Endothelial cell of umbilical vein (primary cell): ENCODE data around the gene RAB3GAP1. TPM values are rescaled to one million over a fixed set of nuclear protein-coding genes. Genes with fewer than 3 reads are reported as not detected.

ENCODE experiments used
- BruUV-seq: library from RNA; stranded (reverse); fragments of 400-500 nt; replicated peaks from 2 replicates; lab custom pipeline; 2021; lab: Mats Ljungman, UMichigan
- CTCF ChIA-PET: fragments of 300-600, 350-600 bp; sonication (Branson Sonifier 250); formaldehyde crosslinking; loops from one replicate; lab custom pipeline; 2021; ENCODE audit warnings: antibody characterized with exemption, inconsistent platforms; lab: Charles Lee
- POLR2A ChIA-PET: fragments of 300-600, 350-600 bp; sonication (Branson Sonifier 250); formaldehyde crosslinking; loops from one replicate; lab custom pipeline; 2021; ENCODE audit warnings: antibody characterized with exemption, inconsistent platforms; lab: Charles Lee
- DNase-seq: peaks from one replicate; pipeline ENCODE4 v3.0.0-alpha.2; 2011; ENCODE audit warnings: low read depth, low spot score
- FAIRE-seq: peaks from 2 replicates; lab custom pipeline; 2011; peaks lifted over from hg19 to GRCh38; lab: Jason Lieb, UNC
- H2AFZ ChIP-seq: 2 replicates; pipeline ENCODE4 v1.6.0; 2012; ENCODE audit warnings: low read depth, low read length, control low read depth, inconsistent platforms
- H3K27ac ChIP-seq: 2 replicates; pipeline ENCODE4 v1.5.1; 2011; ENCODE audit warnings: low read depth, mild to moderate bottlenecking, control low read depth, low read length, moderate library complexity; ENCODE audit not compliant: insufficient read depth
- H3K27me3 ChIP-seq, 2 experiments: 2 replicates each; pipeline versions ENCODE4 v1.6.0 to v1.6.1; 2011; ENCODE audit warnings: low read length in 2 of 2, mixed read lengths in 1 of 2; ENCODE audit not compliant: control insufficient read depth in 2 of 2, insufficient read depth in 2 of 2
- H3K36me3 ChIP-seq, 2 experiments: 2 replicates in 1 of 2; 3 replicates in 1 of 2; pipeline ENCODE4 v1.5.1; 2011; ENCODE audit warnings: low read length in 2 of 2, mild to moderate bottlenecking in 1 of 2, moderate library complexity in 1 of 2; ENCODE audit not compliant: control insufficient read depth in 2 of 2, insufficient read depth in 2 of 2; ENCODE audit errors: extremely low read depth in 1 of 2
- H3K4me1 ChIP-seq: 3 replicates; pipeline ENCODE4 v1.5.1; 2011; ENCODE audit warnings: mild to moderate bottlenecking, low read length; ENCODE audit not compliant: control insufficient read depth, insufficient read depth; ENCODE audit errors: extremely low read depth
- H3K4me2 ChIP-seq: 2 replicates; pipeline ENCODE4 v1.6.1; 2011; ENCODE audit warnings: low read length, control low read depth, mixed read lengths; ENCODE audit not compliant: insufficient read depth
- H3K4me3 ChIP-seq, 3 experiments: fragments of 200-600 bp in 1 of 3; sonication (generic), shearing (Covaris generic) in 1 of 3; replicated peaks in 1 of 3; 2 replicates each; pipeline ENCODE4 v1.5.1; 2011 to 2016; ENCODE audit warnings: control low read depth in 3 of 3, low read length in 3 of 3, mild to moderate bottlenecking in 2 of 3, inconsistent platforms in 1 of 3, low read depth in 1 of 3, moderate library complexity in 1 of 3; ENCODE audit not compliant: insufficient read depth in 1 of 3
- H3K79me2 ChIP-seq: 2 replicates; pipeline ENCODE4 v1.6.0; 2012; ENCODE audit warnings: low read length, inconsistent platforms; ENCODE audit not compliant: control insufficient read depth, insufficient read depth
- H3K9ac ChIP-seq: replicated peaks from 2 replicates; pipeline ENCODE3; 2011; ENCODE audit warnings: low read length, control low read depth; ENCODE audit not compliant: insufficient read depth; ENCODE audit errors: extremely low read depth
- H3K9me1 ChIP-seq: replicated peaks from 3 replicates; pipeline ENCODE4 v1.6.0; 2011; ENCODE audit warnings: mild to moderate bottlenecking, low read length; ENCODE audit not compliant: control insufficient read depth, insufficient read depth; ENCODE audit errors: extremely low read depth
- H3K9me3 ChIP-seq: replicated peaks from 2 replicates; pipeline ENCODE4 v1.5.1; 2012; ENCODE audit warnings: low read length, inconsistent platforms; ENCODE audit not compliant: control insufficient read depth, insufficient read depth
- H4K20me1 ChIP-seq: replicated peaks from 2 replicates; pipeline ENCODE3; 2011; ENCODE audit warnings: mild to moderate bottlenecking, low read length; ENCODE audit not compliant: control insufficient read depth, insufficient read depth; ENCODE audit errors: extremely low read depth
- CTCF ChIP-seq, 2 donors: IDR thresholded peaks; 1 replicate in 1 of 2; 2 replicates in 1 of 2; pipeline ENCODE4 v1.5.1; 2011; ENCODE audit warnings: low read length in 2 of 2, mild to moderate bottlenecking in 2 of 2, moderate library complexity in 2 of 2, control low read depth in 1 of 2, inconsistent platforms in 1 of 2, low read depth in 1 of 2; ENCODE audit not compliant: insufficient read depth in 1 of 2; ENCODE audit errors: extremely low read depth in 1 of 2
- EZH2 ChIP-seq: IDR thresholded peaks from 2 replicates; pipeline ENCODE4 v1.6.1; 2012; ENCODE audit warnings: borderline replicate concordance, low read depth, mild to moderate bottlenecking, moderate library complexity, low read length, inconsistent platforms; ENCODE audit not compliant: severe bottlenecking
- FOS ChIP-seq: IDR thresholded peaks from 2 replicates; pipeline ENCODE4 v1.6.1; 2011; ENCODE audit warnings: mild to moderate bottlenecking, low read length, moderate library complexity, borderline replicate concordance; ENCODE audit not compliant: insufficient read depth
- GATA2 ChIP-seq: IDR thresholded peaks from 2 replicates; pipeline ENCODE4 v1.7.0; 2011; ENCODE audit warnings: low read depth, mild to moderate bottlenecking, moderate library complexity, mixed read lengths, low read length; ENCODE audit not compliant: insufficient read length, insufficient read depth
- JUN ChIP-seq: IDR thresholded peaks from 2 replicates; pipeline ENCODE4 v1.6.1; 2011; ENCODE audit warnings: borderline replicate concordance, low read depth; ENCODE audit not compliant: insufficient read length, insufficient read depth
- MAX ChIP-seq: IDR thresholded peaks from 2 replicates; pipeline ENCODE4 v1.6.1; 2011; ENCODE audit not compliant: insufficient read depth, insufficient read length
- MYC ChIP-seq: IDR thresholded peaks from one replicate; pipeline ENCODE4 v1.6.1; 2011; ENCODE audit warnings: mild to moderate bottlenecking, low read depth, low read length
- POLR2A ChIP-seq: IDR thresholded peaks from 2 replicates; pipeline ENCODE4 v1.6.1; 2012; ENCODE audit warnings: low read depth, mild to moderate bottlenecking, control low read depth, low read length
- POLR2AphosphoS5 ChIP-seq: IDR thresholded peaks from 2 replicates; pipeline ENCODE4 v1.6.1; 2012; ENCODE audit warnings: low read depth, mild to moderate bottlenecking, control low read depth, low read length, moderate library complexity; ENCODE audit not compliant: insufficient read depth
- dilution Hi-C: fragments of 300-500 bp; cut with MboI; formaldehyde crosslinking; loops from one replicate; pipeline ENCODE4 v1.15.0; 2019; ENCODE audit warnings: low sequenced_read_pairs; ENCODE audit not compliant: extremely low pct_ligation_motif_present
- intact Hi-C: fragments of 100-400 bp; cut with micrococcal nuclease; formaldehyde crosslinking; loops from one replicate; pipeline ENCODE4 v1.10.0; 2022
- polyA plus RNA-seq, 4 experiments: library from polyadenylated mRNA; depleted of rRNA in 3 of 4; stranded (reverse) in 3 of 4; unstranded in 1 of 4; fragments of >200 nt; gene quantifications; 2 replicates each; pipeline versions ENCODE4 v1.2.1 to v1.2.3, GENCODE V29; 2011 to 2012; ENCODE audit warnings: missing spikeins in 1 of 4
- total RNA-seq: library from RNA; stranded (reverse); gene quantifications from 2 replicates; pipeline ENCODE4 v1.2.3, GENCODE V29; 2021

The RAB3GAP1 gene
- total and polyA plus RNA-seq, 2 donors (not counting 3 experiments of a cell fraction or from before 2014, with no cell fraction given) = 14.9 to 39.5 TPM

- peaks cover 33% of the 10 kb centered on the region for H3K79me2 ChIP-seq
- H3K9ac ChIP-seq = no peak overlapping the region
- FAIRE-seq = no peak
- POLR2A ChIA-PET = no interaction called here
- H4K20me1 ChIP-seq = no peaks in the 10 kb centered on the region
- no peak overlapping the region for H3K4me2 ChIP-seq
- CTCF ChIA-PET = interaction anchor here (0.9 to 1.5 kb wide), 4 partner anchors 22 to 659 kb away, joined by 3 to 5 read pairs (median 4); no protein-coding TSS in a partner anchor
- no peaks in the 10 kb centered on the region for H3K9me3 ChIP-seq
- H2AFZ ChIP-seq = no peak overlapping the region
- no peak for DNase-seq
- intact Hi-C loops (loop anchor here (5.0 kb wide), 1 partner anchor 192 kb away; no protein-coding TSS in a partner anchor), dilution Hi-C loops (no loop called here)
- no TSS peak for BruUV-seq
- no peak overlapping the region for H3K4me3 ChIP-seq
- TF ChIP-seq POLR2A = no peak
- TF ChIP-seq EZH2 = no peak
- TF ChIP-seq FOS = no peak
- TF ChIP-seq GATA2 = no peak
- TF ChIP-seq CTCF (IDR thresholded peaks at IDR 0.05; ENCODE audit: extremely low read depth in 1 of 2, insufficient read depth in 1 of 2, low read depth in 1 of 2, low read length in 2 of 2) = no peak
- no peak for TF ChIP-seq MAX
- no peak for TF ChIP-seq MYC
- no peak for TF ChIP-seq JUN
- no peak for TF ChIP-seq POLR2AphosphoS5
- no peaks in the 10 kb centered on the region for H3K9me1 ChIP-seq
- H3K27me3 ChIP-seq = peaks cover 2 to 3% of the 10 kb centered on the region in 2 experiments
- H3K4me1 ChIP-seq = peaks cover 29% of the 10 kb centered on the region
- no peaks in the 10 kb centered on the region for H3K36me3 ChIP-seq
- H3K27ac ChIP-seq = no peak overlapping the region
Measured at GRCh38 chr2:135050684-135051083, 1.4 kb upstream of the RAB3GAP1 start.
